ENCODE data around the gene KLHL11. TPM values are rescaled to one million over a fixed set of nuclear protein-coding genes. Genes with fewer than 3 reads are reported as not detected.

Gene KLHL11
- total and polyA plus RNA-seq, 9 of the 15 experiments (the other 6 are each of a cell fraction or from before 2014, with no cell fraction given) = 0.20 to 17.0 (median 10.3) TPM

DNA sequence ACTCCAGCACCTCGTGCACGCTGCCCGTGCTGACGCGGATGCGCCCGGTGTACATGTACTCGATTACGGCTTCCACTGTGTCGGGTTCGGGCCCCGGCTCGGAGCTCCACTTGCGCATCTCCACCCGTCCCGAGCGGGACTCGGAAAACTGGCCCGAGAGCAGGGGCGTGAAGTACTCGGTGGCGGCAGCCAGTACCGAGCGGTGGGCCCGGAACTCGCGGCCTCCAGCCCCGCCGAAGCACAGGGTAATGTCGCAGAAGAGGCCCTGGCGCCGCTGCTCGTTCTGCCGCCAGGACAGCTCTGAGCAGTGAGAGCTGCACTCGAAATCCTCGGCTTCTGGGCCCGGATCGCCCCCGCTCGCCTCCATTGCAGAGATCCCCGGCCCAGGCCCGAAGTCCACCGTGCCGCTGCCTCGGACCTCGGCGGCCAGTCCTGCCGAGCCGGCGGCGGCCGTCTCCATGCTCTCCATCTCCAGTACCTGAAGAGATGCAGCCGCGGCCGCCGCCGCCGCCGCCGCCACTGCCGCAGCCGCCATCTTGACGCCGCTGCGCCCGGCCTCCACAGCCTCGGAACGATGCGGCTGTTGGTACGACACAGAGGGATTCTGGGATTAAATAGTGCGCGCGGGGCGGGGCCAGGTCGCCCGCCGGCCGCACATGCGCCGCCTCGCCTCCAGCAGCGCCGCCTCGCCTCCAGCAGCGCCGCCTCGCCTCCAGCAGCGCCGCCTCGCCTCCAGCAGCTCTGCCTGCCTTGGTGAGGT lies at the start of gene KLHL11 (continued):
- TF ChIP-seq PRPF4 (IDR thresholded peaks at IDR 0.05; ENCODE audit: insufficient read depth, low read depth, low read length, poor library complexity, severe bottlenecking) (no peak), MAZ (CRISPR knock-in tag; conservative IDR thresholded peaks at IDR 0.05 in 1 of 2, IDR thresholded peaks at IDR 0.05 in 1 of 2) (no peak; a peak in 2 of 4 replicates), ZFPM2 (CRISPR knock-in tag; IDR thresholded peaks at IDR 0.05) (no peak), PML (IDR thresholded peaks at IDR 0.05; ENCODE audit: low read length) (peak; percentile 60; the same call in 1 of the 2 replicates), FOXJ3 (CRISPR knock-in tag; IDR thresholded peaks at IDR 0.05) (no peak), TAF7 (tag; IDR thresholded peaks at IDR 0.05) (peak; percentile 60; the same call in 1 of the 2 replicates), SIN3B (IDR thresholded peaks at IDR 0.05; ENCODE audit: low read depth) (peak; percentile 73), SMARCA5 (IDR thresholded peaks at IDR 0.05) (no peak), ZNF217 (CRISPR knock-in tag; IDR thresholded peaks at IDR 0.05) (no peak), U2AF2 (optimal IDR thresholded peaks at IDR 0.05; ENCODE audit: low read depth, low read length) (no peak), EP300 (IDR thresholded peaks at IDR 0.05; ENCODE audit: low read length) (no peak), PRMT5 (CRISPR knock-in tag; IDR thresholded peaks at IDR 0.05) (no peak), MEF2D (tag; conservative IDR thresholded peaks at IDR 0.05; ENCODE audit: low read depth) (no peak), HNRNPH1 (optimal IDR thresholded peaks at IDR 0.05; ENCODE audit: low read depth, low read length) (no peak), ZNF253 (CRISPR knock-in tag; conservative IDR thresholded peaks at IDR 0.05) (no peak), ZNF77 (CRISPR knock-in tag; IDR thresholded peaks at IDR 0.05) (no peak), ZNF444 (CRISPR knock-in tag; IDR thresholded peaks at IDR 0.05) (no peak), SNIP1 (IDR thresholded peaks at IDR 0.05; ENCODE audit: low read depth) (no peak), DMBX1 (CRISPR knock-in tag; IDR thresholded peaks at IDR 0.05; ENCODE audit: borderline replicate concordance) (no peak), CCNT2 (IDR thresholded peaks at IDR 0.05; ENCODE audit: borderline replicate concordance, extremely low read depth, insufficient read length, low read depth, low read length) (peak; percentile 56), CBX2 (IDR thresholded peaks at IDR 0.05; ENCODE audit: insufficient read depth, low read length, poor library complexity, severe bottlenecking) (no peak)
- TF ChIP-seq, protein P1, sequence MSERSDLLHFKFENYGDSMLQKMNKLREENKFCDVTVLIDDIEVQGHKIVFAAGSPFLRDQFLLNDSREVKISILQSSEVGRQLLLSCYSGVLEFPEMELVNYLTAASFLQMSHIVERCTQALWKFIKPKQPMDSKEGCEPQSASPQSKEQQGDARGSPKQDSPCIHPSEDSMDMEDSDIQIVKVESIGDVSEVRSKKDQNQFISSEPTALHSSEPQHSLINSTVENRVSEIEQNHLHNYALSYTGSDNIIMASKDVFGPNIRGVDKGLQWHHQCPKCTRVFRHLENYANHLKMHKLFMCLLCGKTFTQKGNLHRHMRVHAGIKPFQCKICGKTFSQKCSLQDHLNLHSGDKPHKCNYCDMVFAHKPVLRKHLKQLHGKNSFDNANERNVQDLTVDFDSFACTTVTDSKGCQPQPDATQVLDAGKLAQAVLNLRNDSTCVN (CRISPR knock-in tag; IDR thresholded peaks at IDR 0.05) = no peak
- TF ChIP-seq, protein P2, sequence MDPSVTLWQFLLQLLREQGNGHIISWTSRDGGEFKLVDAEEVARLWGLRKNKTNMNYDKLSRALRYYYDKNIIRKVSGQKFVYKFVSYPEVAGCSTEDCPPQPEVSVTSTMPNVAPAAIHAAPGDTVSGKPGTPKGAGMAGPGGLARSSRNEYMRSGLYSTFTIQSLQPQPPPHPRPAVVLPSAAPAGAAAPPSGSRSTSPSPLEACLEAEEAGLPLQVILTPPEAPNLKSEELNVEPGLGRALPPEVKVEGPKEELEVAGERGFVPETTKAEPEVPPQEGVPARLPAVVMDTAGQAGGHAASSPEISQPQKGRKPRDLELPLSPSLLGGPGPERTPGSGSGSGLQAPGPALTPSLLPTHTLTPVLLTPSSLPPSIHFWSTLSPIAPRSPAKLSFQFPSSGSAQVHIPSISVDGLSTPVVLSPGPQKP (CRISPR knock-in tag; IDR thresholded peaks at IDR 0.05) = no peak
- TF ChIP-seq, protein P3, sequence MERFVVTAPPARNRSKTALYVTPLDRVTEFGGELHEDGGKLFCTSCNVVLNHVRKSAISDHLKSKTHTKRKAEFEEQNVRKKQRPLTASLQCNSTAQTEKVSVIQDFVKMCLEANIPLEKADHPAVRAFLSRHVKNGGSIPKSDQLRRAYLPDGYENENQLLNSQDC (CRISPR knock-in tag; IDR thresholded peaks at IDR 0.05) = peak; percentile 85; the same call in 1 of the 2 replicates
- TF ChIP-seq, protein P4, sequence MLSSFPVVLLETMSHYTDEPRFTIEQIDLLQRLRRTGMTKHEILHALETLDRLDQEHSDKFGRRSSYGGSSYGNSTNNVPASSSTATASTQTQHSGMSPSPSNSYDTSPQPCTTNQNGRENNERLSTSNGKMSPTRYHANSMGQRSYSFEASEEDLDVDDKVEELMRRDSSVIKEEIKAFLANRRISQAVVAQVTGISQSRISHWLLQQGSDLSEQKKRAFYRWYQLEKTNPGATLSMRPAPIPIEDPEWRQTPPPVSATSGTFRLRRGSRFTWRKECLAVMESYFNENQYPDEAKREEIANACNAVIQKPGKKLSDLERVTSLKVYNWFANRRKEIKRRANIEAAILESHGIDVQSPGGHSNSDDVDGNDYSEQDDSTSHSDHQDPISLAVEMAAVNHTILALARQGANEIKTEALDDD (IDR thresholded peaks at IDR 0.05) = no peak
- TF ChIP-seq, protein P5, sequence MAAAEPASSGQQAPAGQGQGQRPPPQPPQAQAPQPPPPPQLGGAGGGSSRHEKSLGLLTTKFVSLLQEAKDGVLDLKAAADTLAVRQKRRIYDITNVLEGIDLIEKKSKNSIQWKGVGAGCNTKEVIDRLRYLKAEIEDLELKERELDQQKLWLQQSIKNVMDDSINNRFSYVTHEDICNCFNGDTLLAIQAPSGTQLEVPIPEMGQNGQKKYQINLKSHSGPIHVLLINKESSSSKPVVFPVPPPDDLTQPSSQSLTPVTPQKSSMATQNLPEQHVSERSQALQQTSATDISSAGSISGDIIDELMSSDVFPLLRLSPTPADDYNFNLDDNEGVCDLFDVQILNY (CRISPR knock-in tag; IDR thresholded peaks at IDR 0.05) = no peak

Measured in K562 (cell line).